GM12878 (cell line): ENCODE results near the gene NCLN. TPM values are rescaled to one million over a fixed set of nuclear protein-coding genes. Genes with fewer than 3 reads are reported as not detected.

ENCODE experiments used
- ATAC-seq: fragments of 200-7000 bp; cut with Tn5 transposase; 3 replicates; pipeline ENCODE4 v1.9.1; 2020; ENCODE audit warnings: mild to moderate bottlenecking, moderate library complexity
- BruUV-seq: library from RNA; stranded (reverse); fragments of 400-500 nt; replicated peaks from 2 replicates; lab custom pipeline; 2021; lab: Mats Ljungman, UMichigan
- CTCF ChIA-PET: fragments of 300-600 bp; sonication (Branson Sonifier 250); formaldehyde crosslinking; extraction: SDS; loops from one replicate; lab custom pipeline; 2021; ENCODE audit warnings: inconsistent platforms; lab: Yijun Ruan, JAX
- POLR2A ChIA-PET: fragments of 350-600 bp; formaldehyde crosslinking; extraction: SDS; loops from one replicate; lab custom pipeline; 2021; ENCODE audit warnings: inconsistent platforms; lab: Charles Lee
- RAD21 ChIA-PET: fragments of 300-600 bp; sonication (Branson Sonifier 250); formaldehyde crosslinking; loops from one replicate; lab custom pipeline; 2023; ENCODE audit warnings: antibody characterized with exemption; ENCODE audit not compliant: unreplicated experiment; lab: Charles Lee
- SMC1A ChIA-PET: fragments of 300-600 bp; sonication (Branson Sonifier 250); formaldehyde crosslinking; loops from one replicate; lab custom pipeline; 2023; ENCODE audit not compliant: unreplicated experiment, uncharacterized antibody; lab: Charles Lee
- DNase-seq: peaks from one replicate; pipeline ENCODE4 v3.0.0-alpha.2; 2011; ENCODE audit warnings: low read depth, low spot score
- FAIRE-seq: peaks from 3 replicates; lab custom pipeline; 2011; peaks lifted over from hg19 to GRCh38; lab: Jason Lieb, UNC
- H2AFZ ChIP-seq: 2 replicates; pipeline ENCODE4 v1.6.0; 2011; ENCODE audit warnings: low read depth, low read length, control low read depth; ENCODE audit not compliant: control insufficient read depth
- H3K27ac ChIP-seq: 2 replicates; pipeline ENCODE4 v1.5.1; 2011; ENCODE audit warnings: control low read depth; ENCODE audit not compliant: control insufficient read depth, insufficient read depth
- H3K27me3 ChIP-seq, 2 experiments: replicated peaks in 1 of 2; 2 replicates each; pipeline versions ENCODE4 v1.6.0 to v1.6.1; 2011; ENCODE audit warnings: low read length in 1 of 2; ENCODE audit not compliant: control insufficient read depth in 2 of 2, insufficient read depth in 2 of 2
- H3K36me3 ChIP-seq, 2 experiments: 2 replicates each; pipeline ENCODE4 v1.5.1; 2011; ENCODE audit warnings: low read length in 1 of 2; ENCODE audit not compliant: control insufficient read depth in 2 of 2, insufficient read depth in 2 of 2
- H3K4me1 ChIP-seq: 2 replicates; pipeline ENCODE4 v1.6.1; 2011; ENCODE audit warnings: mild to moderate bottlenecking, low read length, moderate library complexity, mixed read lengths; ENCODE audit not compliant: control insufficient read depth, insufficient read depth
- H3K4me2 ChIP-seq: 2 replicates; pipeline ENCODE4 v1.6.0; 2011; ENCODE audit warnings: control low read depth; ENCODE audit not compliant: control insufficient read depth, insufficient read depth
- H3K4me3 ChIP-seq: fragments of 200-600 bp; sonication (generic); 2 replicates; pipeline ENCODE4 v1.5.1; 2016
- H3K79me2 ChIP-seq: 2 replicates; pipeline ENCODE4 v1.6.0; 2011; ENCODE audit warnings: low read length; ENCODE audit not compliant: control insufficient read depth, insufficient read depth
- H3K9ac ChIP-seq: 2 replicates; pipeline ENCODE4 v1.8.0; 2011; ENCODE audit warnings: low read length, control low read depth, mixed read lengths; ENCODE audit not compliant: control insufficient read depth, insufficient read depth
- H3K9me3 ChIP-seq: replicated peaks from 3 replicates; pipeline ENCODE4 v1.5.1; 2011; ENCODE audit warnings: mild to moderate bottlenecking, low read length; ENCODE audit not compliant: control insufficient read depth, insufficient read depth
- H4K20me1 ChIP-seq: 2 replicates; pipeline ENCODE4 v1.6.0; 2011; ENCODE audit not compliant: control insufficient read depth, insufficient read depth
- BCL11A ChIP-seq: IDR thresholded peaks from 2 replicates; pipeline ENCODE4 v1.6.1; 2011; ENCODE audit warnings: low read depth, low read length
- BHLHE40 ChIP-seq, 2 experiments: fragments of 450-650 bp in 1 of 2; IDR thresholded peaks; 2 replicates each; pipeline ENCODE4 v1.6.1; 2011 to 2017; ENCODE audit warnings: low read depth in 2 of 2, borderline replicate concordance in 1 of 2, improper control_type of control experiment in 1 of 2, low read length in 1 of 2, mild to moderate bottlenecking in 1 of 2
- EED ChIP-seq: sonication (generic); IDR thresholded peaks from 2 replicates; pipeline ENCODE4 v1.6.1; 2016; ENCODE audit warnings: antibody characterized with exemption, low read depth
- POLR2AphosphoS5 ChIP-seq: IDR thresholded peaks from 2 replicates; pipeline ENCODE4 v1.6.1; 2011; ENCODE audit warnings: mild to moderate bottlenecking, low read length, inconsistent platforms
- RAD51 ChIP-seq: fragments of 450-650 bp; IDR thresholded peaks from 2 replicates; pipeline ENCODE4 v1.6.1; 2016; ENCODE audit warnings: moderate library complexity, mild to moderate bottlenecking, inconsistent platforms
- ZNF622 ChIP-seq: fragments of 450-650 bp; IDR thresholded peaks from 2 replicates; pipeline ENCODE4 v1.6.1; 2017; ENCODE audit warnings: mild to moderate bottlenecking, inconsistent platforms
- WGBS: methylation state at CpG from one replicate; pipeline ENCODE4 v1.1.6; 2016; ENCODE audit warnings: low lambda C conversion rate; ENCODE audit not compliant: insufficient replicate concordance, insufficient coverage; ENCODE audit errors: missing lambda C conversion rate; 5-methylcytosine and 5-hydroxymethylcytosine counted together
- in situ Hi-C: fragments of 300-500 bp; cut with MboI; formaldehyde crosslinking; loops from 9 replicates; pipeline ENCODE4 v1.14.3; 2018; ENCODE audit warnings: mixed read lengths
- intact Hi-C: fragments of 100-400 bp; cut with micrococcal nuclease; formaldehyde crosslinking; loops from one replicate; pipeline ENCODE4 v1.14.2; 2022; ENCODE audit not compliant: unreplicated experiment
- polyA plus RNA-seq, 11 experiments: library from polyadenylated mRNA; depleted of rRNA in 4 of 11; unstranded in 6 of 11; stranded (reverse) in 5 of 11; fragments of >200 nt; fragmentation: Nextera tagmentation in 4 of 11; fragmentation: Illumina TruSeq in 1 of 11; extraction: Ambion mirVana in 4 of 11; extraction: Trizol in 1 of 11; gene quantifications; 1 replicate in 1 of 11; 2 replicates in 10 of 11; pipeline versions ENCODE4 v1.2.1 to v1.2.3, GENCODE V29; 2011 to 2016; ENCODE audit warnings: inconsistent platforms in 2 of 11, missing spikeins in 2 of 11, low read depth in 1 of 11
- total RNA-seq, 4 experiments: library from RNA; depleted of rRNA in 3 of 4; stranded (reverse); fragments of >200 nt in 3 of 4; fragmentation: Illumina TruSeq in 1 of 4; extraction: Trizol in 1 of 4; gene quantifications; 2 replicates each; pipeline versions ENCODE4 v1.2.1 to v1.2.3, GENCODE V29; 2013 to 2021

Gene NCLN
- total and polyA plus RNA-seq, 10 of the 15 experiments (the other 5 are each of a cell fraction or from before 2014, with no cell fraction given) = 2.2 to 79.1 (median 36.0) TPM

- TF ChIP-seq BHLHE40 (IDR thresholded peaks at IDR 0.05; ENCODE audit: borderline replicate concordance in 1 of 2, low read depth in 2 of 2, low read length in 1 of 2) (no peak), ZNF622 (no peak), EED (peak; percentile 44; the same call in 1 of the 2 replicates), POLR2AphosphoS5 (no peak), BCL11A (no peak)
Measured at GRCh38 chr19:3140667-3141038, 45.1 kb upstream of the NCLN start (continued).

DNA sequence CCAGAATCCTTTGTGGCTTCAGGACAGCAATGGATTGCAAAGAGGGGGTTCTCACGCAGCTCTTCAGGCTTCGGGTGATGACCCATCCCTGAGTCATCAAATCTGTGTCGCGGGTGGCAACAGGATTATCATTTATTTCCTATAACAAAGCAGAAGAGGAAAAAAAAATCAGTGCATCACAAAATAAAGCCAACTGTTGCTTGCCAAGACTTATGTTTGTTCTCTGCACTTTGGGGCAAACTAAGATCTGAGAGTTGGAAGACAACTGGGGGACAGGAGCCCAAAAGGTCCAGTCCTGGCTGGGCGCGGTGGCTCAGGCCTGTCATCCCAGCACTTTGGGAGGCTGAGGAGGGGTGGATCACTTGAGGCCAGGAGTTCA is 43.4 kb upstream of the NCLN start:
- POLR2A ChIA-PET = interaction anchor here (1.0 to 3.3 kb wide), 3 partner anchors 9 to 16 kb away, joined by 5 to 14 read pairs (median 8); no protein-coding TSS in a partner anchor
- no peaks in the 10 kb centered on the region for H3K36me3 ChIP-seq
- no peaks in the 10 kb centered on the region for H3K27me3 ChIP-seq
- CTCF ChIA-PET = interaction anchor here (1.3 to 8.9 kb wide), 3 partner anchors 12 to 22 kb away, joined by 3 to 117 read pairs (median 52); no protein-coding TSS in a partner anchor
- WGBS = 42% methylated on average over 6 of the region's 6 CpGs
- no peak overlapping the region for H3K4me3 ChIP-seq
- peak overlapping the region; percentile 33; the same call in 1 of the 2 replicates for H3K27ac ChIP-seq
- intact Hi-C loops (no loop called here), in situ Hi-C loops (no loop called here)
- DNase-seq (no peak), ATAC-seq (no peak), FAIRE-seq (no peak)
- no peaks in the 10 kb centered on the region; the same call in 2 of the 3 replicates for H3K9me3 ChIP-seq
- no peak overlapping the region for H3K9ac ChIP-seq
- H3K4me2 ChIP-seq = peak overlapping the region; percentile 36; the same call in 1 of the 2 replicates
- H4K20me1 ChIP-seq = no peaks in the 10 kb centered on the region
- BruUV-seq = no TSS peak
- RAD21 ChIA-PET = interaction anchor here (0.5 to 1.0 kb wide), 2 partner anchors 10 to 42 kb away, joined by 3 to 4 read pairs; no protein-coding TSS in a partner anchor
- H3K79me2 ChIP-seq = peaks cover 5% of the 10 kb centered on the region
- no peak for TF ChIP-seq RAD51
- SMC1A ChIA-PET = interaction anchor here (1.1 to 3.2 kb wide), 4 partner anchors 9 to 18 kb away, joined by 3 to 14 read pairs (median 6); no protein-coding TSS in a partner anchor
- peak overlapping the region; percentile 67; the same call in 1 of the 2 replicates for H2AFZ ChIP-seq
- H3K4me1 ChIP-seq = peaks cover 23% of the 10 kb centered on the region
